Chondrocyte (in vitro differentiated cells): Measurements from ENCODE around the gene DENND1A. TPM values are rescaled to one million over a fixed set of nuclear protein-coding genes. Genes with fewer than 3 reads are reported as not detected.

Experiments
- DNase-seq: peaks from one replicate; pipeline ENCODE4 v3.0.0; 2021; ENCODE audit warnings: mixed read lengths, low spot score
- H3K27ac Mint-ChIP-seq: one replicate; pipeline ENCODE4 v1.8.0; 2021; ENCODE audit warnings: mild to moderate bottlenecking, moderate library complexity, mixed read lengths; ENCODE audit not compliant: unreplicated experiment
- H3K27me3 Mint-ChIP-seq: 2 replicates; pipeline ENCODE4 v1.8.0; 2021; ENCODE audit warnings: low read depth, mixed read lengths
- H3K36me3 Mint-ChIP-seq: 2 replicates; pipeline ENCODE4 v1.8.0; 2021; ENCODE audit warnings: low read depth, mixed read lengths
- H3K4me1 Mint-ChIP-seq: 2 replicates; pipeline ENCODE4 v1.8.0; 2021; ENCODE audit warnings: low read depth, mild to moderate bottlenecking, mixed read lengths
- H3K4me3 Mint-ChIP-seq: one replicate; pipeline ENCODE4 v1.8.0; 2021; ENCODE audit warnings: mild to moderate bottlenecking, moderate library complexity, mixed read lengths; ENCODE audit not compliant: unreplicated experiment
- H3K9me3 Mint-ChIP-seq: 2 replicates; pipeline ENCODE4 v1.8.0; 2021; ENCODE audit warnings: low read depth, mixed read lengths
- CTCF ChIP-seq: fragments of 200-600 bp; sonication (generic); IDR thresholded peaks from 2 replicates; pipeline ENCODE4 v1.5.0; 2021; ENCODE audit warnings: antibody characterized with exemption, mild to moderate bottlenecking, moderate library complexity
- total RNA-seq: library from RNA; stranded (reverse); gene quantifications from 3 replicates; pipeline ENCODE4 v1.2.1, GENCODE V29; 2021

DENND1A gene
- total RNA-seq, 1 donor from 2014 or later = 15.3 TPM

GRCh38 chr9:123796618-123797484 is 133.1 kb downstream of the DENND1A start:
- TF ChIP-seq CTCF = no peak
- Mint-ChIP-seq H3K36me3 (peaks cover 3% of the 10 kb centered on the region), H3K9me3 (no peaks in the 10 kb centered on the region), H3K4me1 (peaks cover 15% of the 10 kb centered on the region), H3K4me3 (no peak overlapping the region), H3K27me3 (no peaks in the 10 kb centered on the region), H3K27ac (no peak overlapping the region)
- DNase-seq = no peak

GRCh38 chr9:123796094-123796493 is 133.8 kb downstream of the DENND1A start:
- Mint-ChIP-seq H3K27me3 (no peaks in the 10 kb centered on the region), H3K9me3 (no peaks in the 10 kb centered on the region), H3K36me3 (peaks cover 3% of the 10 kb centered on the region), H3K4me1 (peaks cover 15% of the 10 kb centered on the region), H3K27ac (peak overlapping the region; percentile 29), H3K4me3 (no peak overlapping the region)
- no peak for TF ChIP-seq CTCF
- no peak for DNase-seq

GRCh38 chr9:123795336-123795735 is 134.6 kb downstream of the DENND1A start:
- Mint-ChIP-seq H3K4me3 (no peak overlapping the region), H3K27ac (peak overlapping the region; percentile 29), H3K4me1 (peaks cover 15% of the 10 kb centered on the region), H3K36me3 (peaks cover 3% of the 10 kb centered on the region), H3K27me3 (no peaks in the 10 kb centered on the region), H3K9me3 (no peaks in the 10 kb centered on the region)
- no peak for DNase-seq
- no peak for TF ChIP-seq CTCF

GRCh38 chr9:123792501-123792900 is 137.4 kb downstream of the DENND1A start:
- no peak for TF ChIP-seq CTCF
- DNase-seq = no peak
- Mint-ChIP-seq H3K9me3 (no peaks in the 10 kb centered on the region), H3K27me3 (no peaks in the 10 kb centered on the region), H3K4me3 (no peak overlapping the region), H3K27ac (no peak overlapping the region), H3K36me3 (peaks cover 3% of the 10 kb centered on the region), H3K4me1 (peaks cover 15% of the 10 kb centered on the region)

GRCh38 chr9:123789554-123790292 is 140.2 kb downstream of the DENND1A start:
- Mint-ChIP-seq H3K4me1 (peaks cover 1% of the 10 kb centered on the region), H3K27ac (no peak overlapping the region), H3K4me3 (no peak overlapping the region), H3K36me3 (peaks cover 3% of the 10 kb centered on the region), H3K27me3 (no peaks in the 10 kb centered on the region), H3K9me3 (no peaks in the 10 kb centered on the region)
- DNase-seq = no peak
- TF ChIP-seq CTCF = no peak
